ENCODE data around the gene FGFR2.

Gene FGFR2

DNA sequence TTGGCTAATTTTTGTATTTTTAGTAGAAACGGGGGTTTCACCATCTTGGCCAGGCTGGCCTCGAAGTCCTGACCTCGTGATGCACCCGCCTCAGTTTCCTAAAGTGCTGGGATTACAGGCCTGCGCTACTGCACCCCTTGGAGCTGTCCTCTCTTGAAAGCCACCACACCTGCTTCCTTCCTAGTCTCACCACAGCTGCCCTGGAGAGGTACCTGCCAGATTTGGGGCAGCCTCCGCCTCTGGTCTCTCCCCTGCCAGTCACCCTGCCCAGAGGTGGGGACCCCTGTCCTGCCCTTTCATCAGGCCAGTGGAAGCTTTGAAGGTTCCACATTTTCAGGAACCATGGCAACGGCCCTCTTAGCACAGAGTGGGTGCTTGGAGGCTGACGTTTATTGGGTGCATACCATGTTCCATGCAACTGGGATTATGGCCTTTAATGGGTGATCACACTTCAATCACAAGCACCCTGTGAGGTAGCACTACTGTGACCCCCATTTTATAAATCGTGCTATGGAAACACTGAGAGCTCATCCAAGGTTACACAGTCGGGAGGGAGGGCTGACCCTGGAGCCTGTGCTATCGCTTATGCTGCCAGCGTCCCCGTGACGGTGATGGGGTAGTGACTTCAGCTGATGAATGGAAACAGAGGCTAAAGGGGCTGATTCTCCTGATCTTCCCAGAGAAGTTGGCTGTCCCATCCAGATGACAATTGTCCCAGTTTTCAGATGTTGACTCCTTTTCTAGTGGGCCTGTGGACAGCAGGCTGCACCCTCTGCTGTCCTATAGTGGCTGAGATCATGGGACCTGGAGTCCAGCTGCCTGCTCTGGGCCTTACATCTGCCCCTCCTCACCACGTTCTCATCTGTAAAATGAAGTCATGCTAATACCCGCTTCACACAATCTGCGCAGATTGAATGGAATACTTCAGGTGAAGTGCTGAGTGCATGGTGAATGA, 11.5 kb upstream of the FGFR2 start:
- no peak for DNase-seq

- DNase-seq, result no peak
Measured at GRCh38 chr10:121608469-121609190, 10.4 kb upstream of the FGFR2 start.

- DNase-seq, result no peak
Measured at GRCh38 chr10:121607310-121608055, 9.2 kb upstream of the FGFR2 start.

- DNase-seq, result no peak
Measured at GRCh38 chr10:121605708-121606107, 7.5 kb upstream of the FGFR2 start.

- DNase-seq, result no peak
Measured at GRCh38 chr10:121601458-121601857, 3.2 kb upstream of the FGFR2 start.

DNA sequence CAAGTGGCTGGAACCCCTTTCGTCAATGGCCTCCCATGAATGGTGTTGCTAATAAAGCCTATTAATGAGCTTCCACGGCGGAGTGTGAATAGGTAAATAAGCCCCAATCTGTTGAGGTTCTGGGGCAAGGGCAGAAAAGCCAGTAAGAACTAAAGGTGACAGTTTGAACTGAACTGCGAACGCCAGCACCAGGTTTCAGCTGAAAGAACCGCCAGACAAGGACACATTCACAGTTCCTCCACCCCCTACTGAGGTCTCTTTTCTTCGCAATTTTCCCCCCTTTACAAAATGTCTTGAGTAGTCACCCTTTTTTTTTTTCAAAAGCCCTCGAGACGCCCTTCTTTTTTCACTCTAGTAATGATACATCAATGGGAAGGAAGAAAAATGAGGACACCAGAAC, 2.4 kb upstream of the FGFR2 start:
- DNase-seq, result no peak

- no peak for DNase-seq
Measured at GRCh38 chr10:121599947-121600346, 1.7 kb upstream of the FGFR2 start.

- no peak for DNase-seq
Measured at GRCh38 chr10:121597504-121598262, 561 bp downstream of the FGFR2 start.

GRCh38 chr10:121596689-121597503, 1.3 kb downstream of the FGFR2 start:
- DNase-seq, result no peak

DNA sequence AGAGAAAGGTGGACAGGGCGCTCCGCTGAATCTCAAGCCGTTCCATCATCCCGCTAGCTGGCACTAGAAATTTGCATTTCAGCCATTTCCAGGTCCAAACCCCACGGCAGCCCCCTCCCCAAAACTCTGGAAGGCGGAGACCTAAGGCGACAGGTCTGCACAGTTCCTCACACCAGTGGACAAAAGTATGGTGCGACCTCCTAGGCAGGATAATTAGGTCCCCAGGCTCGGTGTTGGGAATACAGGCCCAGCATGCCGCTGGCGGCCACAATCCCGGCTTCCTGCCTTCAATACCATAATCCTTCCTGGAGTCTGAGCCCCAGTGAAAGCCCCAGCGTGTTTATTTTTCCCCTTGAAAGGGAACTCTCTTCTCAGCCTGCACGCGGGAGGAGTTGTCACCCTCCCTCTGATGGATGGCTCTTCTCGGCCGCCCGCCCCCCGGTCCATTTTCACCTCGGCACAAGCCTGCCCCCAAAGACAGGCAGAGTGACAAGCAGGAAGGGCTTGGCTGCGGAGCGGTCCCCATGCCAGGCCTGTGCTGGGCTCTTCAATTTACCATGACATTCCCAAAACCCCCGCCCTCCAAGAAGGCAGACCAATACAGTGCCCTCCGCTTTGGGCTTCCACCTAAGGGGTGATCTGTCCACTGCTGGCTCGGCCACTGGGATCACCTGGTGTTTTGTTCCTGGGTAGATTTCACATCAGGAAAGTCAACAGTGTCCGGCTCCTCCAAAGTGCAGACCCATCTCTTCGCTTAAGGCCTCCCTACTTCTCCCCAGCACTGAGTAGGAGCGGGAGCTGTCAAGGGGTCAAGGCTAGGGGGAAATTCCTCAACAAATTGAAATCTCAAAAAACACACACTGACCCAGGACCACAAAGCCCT, 2.2 kb downstream of the FGFR2 start:
- DNase-seq, result no peak

GRCh38 chr10:121595351-121595805, 2.9 kb downstream of the FGFR2 start:
- no peak for DNase-seq

- no peak for DNase-seq
Measured at GRCh38 chr10:121594623-121595350, 3.5 kb downstream of the FGFR2 start.

DNA sequence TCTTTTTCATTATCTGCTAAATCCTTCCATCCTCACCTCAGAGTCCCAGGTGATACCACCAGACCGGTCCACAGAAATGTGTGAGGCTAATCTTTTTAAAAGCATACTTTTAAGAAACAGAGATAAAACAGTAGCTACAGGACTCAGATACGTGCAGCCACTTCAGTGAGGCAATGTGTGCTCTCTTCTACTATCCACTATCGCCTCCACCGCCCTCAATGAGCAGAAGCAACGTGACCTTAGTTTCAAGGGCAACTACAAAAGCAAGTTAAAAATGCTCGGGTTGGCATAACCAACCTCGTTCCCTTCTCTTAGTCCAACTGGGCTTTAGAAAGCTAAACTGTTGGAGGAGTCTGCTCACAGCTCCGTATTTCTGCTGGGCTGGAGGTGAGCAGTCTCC, 4.2 kb downstream of the FGFR2 start:
- DNase-seq, result no peak

DNA sequence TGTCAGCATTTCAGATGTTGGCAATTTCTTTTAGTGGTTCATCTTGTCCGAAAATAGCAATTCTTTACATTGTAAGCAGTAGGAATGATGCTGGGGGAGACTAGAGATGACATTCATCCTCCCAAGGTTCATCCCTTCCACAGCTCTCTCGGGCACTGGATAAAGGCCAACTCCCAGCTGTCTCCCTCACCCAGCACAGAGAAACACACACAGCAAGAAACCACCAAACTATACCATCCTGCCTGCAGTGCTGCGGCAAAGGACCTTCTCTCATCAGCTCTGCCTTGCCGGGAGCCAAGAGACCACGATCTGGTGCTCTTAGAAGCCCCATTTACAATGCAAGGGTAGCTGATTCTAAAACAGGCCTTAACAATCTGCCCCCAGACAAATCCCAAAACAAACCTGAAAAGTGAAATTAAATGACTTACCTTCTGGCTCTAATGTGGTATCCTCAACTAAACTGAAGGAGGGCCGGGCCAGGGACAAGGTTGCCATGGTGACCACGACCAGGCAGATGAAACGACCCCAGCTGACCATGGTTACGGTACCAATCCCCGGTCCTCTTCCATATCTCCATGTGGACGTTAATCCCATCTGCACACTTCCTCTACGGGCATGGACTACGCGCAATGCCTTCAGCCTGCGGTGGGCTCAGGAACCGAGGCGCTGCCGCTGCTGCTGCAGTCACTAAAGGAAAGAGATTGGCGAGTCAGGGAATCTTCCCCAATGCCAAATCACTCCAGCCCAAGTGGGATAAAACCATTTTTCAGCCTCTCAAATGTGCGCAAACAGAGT, 4.8 kb downstream of the FGFR2 start:
- DNase-seq, result no peak

GRCh38 chr10:121592155-121592890, 5.9 kb downstream of the FGFR2 start:
- no peak for DNase-seq

DNA sequence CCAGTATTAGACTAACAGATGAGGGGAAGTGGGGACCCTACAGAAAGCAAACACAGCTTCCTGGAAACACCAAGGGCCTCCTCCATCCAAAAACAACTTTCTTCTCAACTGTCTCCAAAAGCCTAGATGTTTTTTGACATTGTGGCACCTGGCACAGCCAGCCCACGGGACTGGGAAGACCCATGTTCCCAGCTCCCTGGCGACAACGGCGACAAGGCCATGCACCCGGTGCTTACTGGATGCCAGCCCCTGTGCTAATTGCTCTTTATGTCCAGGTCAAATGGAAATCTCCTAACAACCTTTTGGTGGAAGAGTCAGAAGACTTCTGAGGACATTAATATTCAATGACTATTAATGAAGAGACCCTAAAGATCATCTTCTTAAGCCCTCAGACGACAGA, 7.1 kb downstream of the FGFR2 start:
- DNase-seq, result no peak

- DNase-seq, result no peak
Measured at GRCh38 chr10:121590772-121591171, 7.5 kb downstream of the FGFR2 start.

DNA sequence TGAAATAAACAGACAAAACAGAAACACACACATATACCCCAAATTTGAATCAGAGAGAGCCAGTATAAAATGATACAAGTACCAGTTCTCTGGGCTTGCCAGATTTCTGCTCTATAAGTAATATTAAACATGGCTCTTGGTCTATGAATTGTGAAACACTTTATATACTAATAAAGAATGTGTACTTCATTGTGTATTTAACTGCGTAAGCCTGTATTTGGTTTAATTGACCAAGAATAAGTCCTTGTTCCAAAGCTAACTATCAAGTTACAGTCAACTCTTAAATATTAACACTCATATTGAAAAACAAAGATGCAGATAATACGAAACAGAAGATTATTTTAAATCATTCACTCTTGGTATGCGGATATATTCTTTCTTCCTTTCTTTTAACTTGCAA, 8.7 kb downstream of the FGFR2 start:
- no peak for DNase-seq
